ENCODE measurements around the gene DOCK10. TPM values are rescaled to one million over a fixed set of nuclear protein-coding genes. Genes with fewer than 3 reads are reported as not detected.
A peak's percentile ranks its signal among the peaks of the same experiment; 100 is the strongest.

Gene DOCK10
- total RNA-seq, 2 donors from 2014 or later: 0.93 to 2.0 TPM

DNA sequence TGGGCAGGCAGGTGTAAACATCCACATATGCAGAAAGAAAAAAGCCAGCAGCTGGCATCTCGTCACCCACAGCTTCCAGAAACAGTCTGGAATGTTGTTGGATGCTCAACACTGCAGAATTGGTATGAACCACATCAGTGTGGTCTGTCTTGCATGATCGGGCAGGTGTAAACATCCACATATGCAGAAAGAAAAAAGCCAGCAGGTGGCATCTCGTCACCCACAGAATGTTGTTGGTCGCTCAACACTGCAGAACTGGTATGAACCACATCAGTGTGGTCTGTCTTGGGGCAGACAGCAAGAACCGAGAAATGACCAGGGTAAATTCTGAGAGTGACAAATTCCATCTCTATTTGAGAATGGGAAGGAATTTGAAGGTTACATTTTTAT lies 39.6 kb downstream of the DOCK10 start:
- H3K27ac ChIP-seq: no peak overlapping the region
- DNase-seq (ENCODE audit: low spot score): no peak
- no peaks in the 10 kb centered on the region for H3K27me3 ChIP-seq
- no peak for TF ChIP-seq CTCF (IDR thresholded peaks at IDR 0.05)
- H3K4me3 ChIP-seq: no peak overlapping the region
- no peaks in the 10 kb centered on the region for H3K9me3 ChIP-seq
- no peaks in the 10 kb centered on the region for H3K36me3 ChIP-seq
- H3K4me1 ChIP-seq: no peaks in the 10 kb centered on the region

GRCh38 chr2:225002039-225002655 lies 40.1 kb downstream of the DOCK10 start:
- DNase-seq (ENCODE audit: low spot score): no peak

DNA sequence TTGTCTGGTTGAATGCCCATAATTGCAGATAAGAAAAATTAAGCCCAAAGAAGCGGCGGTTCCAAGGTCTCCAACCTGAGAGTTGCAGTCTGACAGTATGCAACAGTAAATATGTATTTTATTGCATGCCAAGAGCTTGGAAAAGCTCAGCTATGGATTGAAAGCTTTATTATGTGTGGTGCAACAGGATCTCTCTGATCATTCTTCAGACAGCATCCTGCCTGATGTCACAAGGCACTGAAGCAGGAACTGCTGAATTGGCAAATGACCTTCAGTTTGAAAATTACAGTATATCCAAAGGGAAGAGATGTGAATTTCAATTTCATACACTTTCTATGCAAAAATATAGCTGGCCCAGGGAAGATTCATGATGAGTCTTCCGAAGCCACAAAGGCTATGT lies 42.5 kb downstream of the DOCK10 start:
- TF ChIP-seq CTCF (IDR thresholded peaks at IDR 0.05): no peak
- Histone ChIP-seq H3K9me3 (no peaks in the 10 kb centered on the region), H3K4me1 (no peaks in the 10 kb centered on the region), H3K27me3 (no peaks in the 10 kb centered on the region), H3K36me3 (no peaks in the 10 kb centered on the region), H3K4me3 (no peak overlapping the region), H3K27ac (no peak overlapping the region)
- DNase-seq (ENCODE audit: low spot score): no peak

More at GRCh38 chr2:225002039-225002655, 40.1 kb downstream of the DOCK10 start:
- no peak overlapping the region for H3K27ac ChIP-seq
- H3K27me3 ChIP-seq: no peaks in the 10 kb centered on the region
- no peaks in the 10 kb centered on the region for H3K36me3 ChIP-seq
- no peaks in the 10 kb centered on the region for H3K9me3 ChIP-seq
- H3K4me1 ChIP-seq: no peaks in the 10 kb centered on the region
- H3K4me3 ChIP-seq: no peak overlapping the region
- peak; percentile 22 to 77 for TF ChIP-seq CTCF (IDR thresholded peaks at IDR 0.05)

GRCh38 chr2:224999321-224999720 lies 42.9 kb downstream of the DOCK10 start:
- H3K4me1 ChIP-seq: no peaks in the 10 kb centered on the region
- no peaks in the 10 kb centered on the region for H3K36me3 ChIP-seq
- DNase-seq (ENCODE audit: low spot score): no peak
- no peak for TF ChIP-seq CTCF (IDR thresholded peaks at IDR 0.05)
- no peak overlapping the region for H3K4me3 ChIP-seq
- no peaks in the 10 kb centered on the region for H3K27me3 ChIP-seq
- H3K9me3 ChIP-seq: no peaks in the 10 kb centered on the region
- H3K27ac ChIP-seq: no peak overlapping the region

DNA sequence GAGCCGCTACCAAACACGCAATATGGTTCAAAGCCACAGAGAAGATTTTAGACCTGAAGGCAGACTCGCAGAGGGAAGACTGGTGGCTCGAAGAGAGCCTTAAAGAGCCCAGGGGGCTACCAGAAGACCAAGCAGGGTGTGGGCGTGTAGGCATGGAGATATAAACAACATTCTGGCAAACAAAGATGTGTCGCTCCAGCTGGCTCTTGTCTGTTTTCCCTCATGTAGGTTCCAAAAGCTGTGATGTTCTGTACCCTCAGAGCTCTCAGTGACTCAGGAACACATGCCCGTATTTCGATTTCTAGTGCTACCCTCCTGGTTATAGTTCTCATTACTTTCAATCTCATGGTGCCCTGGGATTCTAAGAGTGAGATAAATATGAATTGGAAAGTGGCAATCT lies 44.5 kb downstream of the DOCK10 start:
- H3K4me3 ChIP-seq: no peak overlapping the region
- H3K4me1 ChIP-seq: no peaks in the 10 kb centered on the region
- no peaks in the 10 kb centered on the region for H3K27me3 ChIP-seq
- H3K9me3 ChIP-seq: no peaks in the 10 kb centered on the region
- DNase-seq (ENCODE audit: low spot score): no peak
- TF ChIP-seq CTCF (IDR thresholded peaks at IDR 0.05): no peak
- no peak overlapping the region for H3K27ac ChIP-seq
- H3K36me3 ChIP-seq: no peaks in the 10 kb centered on the region

DNA sequence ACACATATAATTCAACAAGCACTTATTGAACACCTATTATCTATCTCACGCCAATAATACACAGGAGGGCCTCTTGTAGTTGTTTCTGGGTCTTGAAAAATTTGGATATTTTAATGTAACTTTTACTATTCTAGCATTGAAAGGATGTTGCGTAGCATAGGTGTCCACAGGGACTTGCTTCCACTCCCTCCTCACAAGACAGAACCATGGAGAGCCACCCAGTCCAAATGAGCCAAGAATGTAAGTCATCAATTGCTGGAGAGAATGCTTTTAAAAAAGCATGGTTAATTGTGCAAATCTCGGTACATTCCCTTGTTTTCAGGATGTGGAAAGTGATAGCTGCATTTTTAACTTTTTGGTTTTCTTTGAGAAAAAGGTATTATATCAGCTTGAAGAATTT lies 46.8 kb downstream of the DOCK10 start:
- Histone ChIP-seq H3K4me3 (no peak overlapping the region), H3K36me3 (no peaks in the 10 kb centered on the region), H3K27ac (no peak overlapping the region), H3K27me3 (no peaks in the 10 kb centered on the region), H3K9me3 (no peaks in the 10 kb centered on the region), H3K4me1 (no peaks in the 10 kb centered on the region)
- no peak for TF ChIP-seq CTCF (IDR thresholded peaks at IDR 0.05)
- no peak for DNase-seq (ENCODE audit: low spot score)
